Measurements from ENCODE around the gene HABP2. TPM values are rescaled to one million over a fixed set of nuclear protein-coding genes. Genes with fewer than 3 reads are reported as not detected.

HABP2 gene
- total and polyA plus RNA-seq, 2 of the 4 experiments (the other 2 are of a cell fraction) = not detected

DNA sequence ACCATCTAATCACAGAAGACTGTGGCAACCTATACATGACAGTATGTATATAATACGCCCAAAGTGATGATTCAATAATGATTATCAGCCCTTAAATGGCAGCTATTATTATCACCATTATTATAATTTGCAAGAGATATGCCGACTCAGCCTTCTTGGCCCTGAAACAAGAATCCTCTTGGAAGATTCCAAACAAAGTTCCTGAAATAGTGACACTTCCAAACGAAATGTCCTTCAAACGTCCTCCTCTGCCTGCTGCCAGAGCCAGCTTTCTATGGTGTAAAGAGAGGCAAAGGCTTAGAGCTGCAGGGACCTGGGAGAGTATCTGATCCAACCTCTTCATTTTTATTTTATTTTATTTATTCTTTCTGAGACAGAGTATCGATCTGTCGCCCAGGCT lies 75.0 kb downstream of the HABP2 start:
- no TSS peak for BruUV-seq (replicated peaks)
- Histone ChIP-seq H3K4ac (ENCODE audit: low read depth, low read length) (no peak overlapping the region), H2BK20ac (ENCODE audit: low read depth, low read length) (no peak overlapping the region), H3K36me3 (ENCODE audit: control insufficient read depth, insufficient read depth, low read length) (no peaks in the 10 kb centered on the region), H3K18ac (ENCODE audit: low read depth, low read length) (no peak overlapping the region), H3K4me1 (ENCODE audit: control insufficient read depth, insufficient read depth, low read length) (no peaks in the 10 kb centered on the region), H3K4me2 (ENCODE audit: low read depth, low read length) (no peak overlapping the region), H3K27me3 (ENCODE audit: control insufficient read depth, insufficient read depth, low read length) (peaks cover 13% of the 10 kb centered on the region), H3K56ac (ENCODE audit: extremely low read depth, insufficient read depth, low read length) (no peak overlapping the region), H3K23ac (ENCODE audit: low read depth, low read length) (no peak overlapping the region), H4K91ac (ENCODE audit: insufficient read depth, low read depth, low read length) (no peak overlapping the region), H3K9me3 (ENCODE audit: control insufficient read depth, insufficient read depth, low read length) (no peaks in the 10 kb centered on the region), H2AK9ac (replicated peaks; ENCODE audit: low read depth, low read length, poor library complexity) (no peak overlapping the region), H2BK5ac (ENCODE audit: low read depth, low read length, poor library complexity, severe bottlenecking) (no peak overlapping the region), H3K9me1 (ENCODE audit: insufficient read depth, low read length) (no peaks in the 10 kb centered on the region), H3K27ac (ENCODE audit: insufficient read depth, low read length) (no peak overlapping the region), H4K5ac (ENCODE audit: low read depth, low read length) (no peak overlapping the region), H4K8ac (ENCODE audit: low read depth in 2 of 2, low read length in 2 of 2) (no peak overlapping the region), H2AFZ (replicated peaks; ENCODE audit: low read length, poor library complexity) (no peak overlapping the region), H3K9ac (ENCODE audit: low read depth, low read length) (no peak overlapping the region), H2BK15ac (ENCODE audit: low read depth, low read length) (no peak overlapping the region), H3K14ac (replicated peaks; ENCODE audit: low read depth, low read length) (no peak overlapping the region), H2AK5ac (ENCODE audit: low read depth, low read length) (no peak overlapping the region), H2BK120ac (ENCODE audit: low read depth, low read length) (no peak overlapping the region), H3K4me3 (ENCODE audit: insufficient read depth, low read depth, low read length) (no peak overlapping the region), H3K79me1 (ENCODE audit: low read depth in 1 of 2, low read length in 2 of 2) (no peaks in the 10 kb centered on the region), H4K20me1 (ENCODE audit: insufficient read depth, low read length) (no peaks in the 10 kb centered on the region)
- DNase-seq (no peak), ATAC-seq (ENCODE audit: low read depth) (no peak)
- dilution Hi-C loops (cut with HindIII; ENCODE audit: low sequenced_read_pairs, unreplicated experiment) = no loop called here
- intact Hi-C loops (cut with micrococcal nuclease) = no loop called here
- ChIA-PET CTCF (no interaction called here), POLR2A (ENCODE audit: unreplicated experiment) (no interaction called here)
- TF ChIP-seq POLR2A (IDR thresholded peaks at IDR 0.05; ENCODE audit: low read depth, low read length) (no peak), MAFK (IDR thresholded peaks at IDR 0.05; ENCODE audit: low read depth, low read length) (peak; percentile 35; the same call in 1 of the 2 replicates), MXI1 (IDR thresholded peaks at IDR 0.05; ENCODE audit: borderline replicate concordance, low read depth, low read length) (no peak), RFX5 (IDR thresholded peaks at IDR 0.05; ENCODE audit: low read depth, low read length) (no peak)
- no CpG with 5 or more reads among the region's 6 CpGs for WGBS, 2 experiments (ENCODE audit: extremely low coverage in 2 of 2, insufficient read length in 1 of 2)
- in situ Hi-C loops (cut with MboI; ENCODE audit: low sequenced_read_pairs) = no loop called here

Data from IMR-90 (cell line).